SK-N-SH treated with all-trans-retinoic acid at 6 μM for 48 hours (cell line): ENCODE data around the gene TOM1.

Experiments used
- ATAC-seq: fragments of 200-7000 bp; cut with Tn5 transposase; 3 replicates; pipeline ENCODE4 v1.9.1; 2020; ENCODE audit warnings: mild to moderate bottlenecking, moderate library complexity
- ARNTL ChIP-seq: fragments of 450-650 bp; formaldehyde crosslinking; IDR thresholded peaks from 2 replicates; pipeline ENCODE4 v1.5.0; 2020; ENCODE audit warnings: low read depth, mild to moderate bottlenecking, moderate library complexity, borderline replicate concordance
- CREB5 ChIP-seq: fragments of 250-450 bp; sonication (Bioruptor Pico); IDR thresholded peaks from 2 replicates; pipeline ENCODE4 v1.5.1; 2020; ENCODE audit warnings: low read depth, mild to moderate bottlenecking, moderate library complexity
- CSDC2 ChIP-seq: fragments of 250-450 bp; sonication (Bioruptor Pico); IDR thresholded peaks from 2 replicates; pipeline ENCODE4 v1.5.0; 2020; ENCODE audit warnings: mild to moderate bottlenecking, moderate library complexity
- CSRNP3 ChIP-seq: fragments of 250-450 bp; sonication (Bioruptor Pico); IDR thresholded peaks from 2 replicates; pipeline ENCODE4 v1.5.1; 2021; ENCODE audit warnings: mild to moderate bottlenecking, moderate library complexity
- ESRRG ChIP-seq: fragments of 250-450 bp; sonication (Bioruptor Pico); IDR thresholded peaks from 2 replicates; pipeline ENCODE4 v1.6.1; 2021; ENCODE audit warnings: mild to moderate bottlenecking
- GLIS3 ChIP-seq: fragments of 250-450 bp; sonication (Bioruptor Pico); IDR thresholded peaks from 2 replicates; pipeline ENCODE4 v1.5.0; 2020; ENCODE audit warnings: mild to moderate bottlenecking, moderate library complexity
- ISL1 ChIP-seq: fragments of 250-450 bp; sonication (Bioruptor Pico); IDR thresholded peaks from 2 replicates; pipeline ENCODE4 v2.1.2; 2022; ENCODE audit warnings: mild to moderate bottlenecking, moderate library complexity
- OSR1 ChIP-seq: fragments of 250-450 bp; sonication (Bioruptor Pico); IDR thresholded peaks from 2 replicates; pipeline ENCODE4 v1.8.0; 2022; ENCODE audit warnings: moderate library complexity, mild to moderate bottlenecking, inconsistent platforms
- PATZ1 ChIP-seq: fragments of 250-450 bp; sonication (Bioruptor Pico); IDR thresholded peaks from 2 replicates; pipeline ENCODE4 v1.8.0; 2020; ENCODE audit warnings: mild to moderate bottlenecking, moderate library complexity, borderline replicate concordance
- PPARA ChIP-seq: fragments of 250-450 bp; sonication (Bioruptor Pico); IDR thresholded peaks from 2 replicates; pipeline ENCODE4 v1.5.0; 2020; ENCODE audit warnings: mild to moderate bottlenecking, borderline replicate concordance
- RARB ChIP-seq: fragments of 250-450 bp; sonication (Bioruptor Pico); IDR thresholded peaks from 2 replicates; pipeline ENCODE4 v1.8.0; 2021; ENCODE audit warnings: mild to moderate bottlenecking, moderate library complexity
- SNAI2 ChIP-seq: fragments of 250-450 bp; sonication (Bioruptor Pico); IDR thresholded peaks from 2 replicates; pipeline ENCODE4 v1.5.0; 2020; ENCODE audit warnings: mild to moderate bottlenecking, moderate library complexity
- TCF4 ChIP-seq: fragments of 250-450 bp; sonication (Bioruptor Pico); IDR thresholded peaks from 2 replicates; pipeline ENCODE4 v1.8.0; 2021; ENCODE audit warnings: mild to moderate bottlenecking, moderate library complexity, borderline replicate concordance
- TOX ChIP-seq: fragments of 250-450 bp; sonication (Bioruptor Pico); IDR thresholded peaks from 2 replicates; pipeline ENCODE4 v1.8.0; 2021; ENCODE audit warnings: mild to moderate bottlenecking, moderate library complexity, borderline replicate concordance
- TSHZ2 ChIP-seq: fragments of 250-450 bp; sonication (Bioruptor Pico); IDR thresholded peaks from 2 replicates; pipeline ENCODE4 v1.5.0; 2020; ENCODE audit warnings: mild to moderate bottlenecking, moderate library complexity
- ZFP3 ChIP-seq: fragments of 250-450 bp; sonication (Bioruptor Pico); IDR thresholded peaks from 2 replicates; pipeline ENCODE4 v1.5.0; 2020; ENCODE audit warnings: mild to moderate bottlenecking, moderate library complexity
- ZFP30 ChIP-seq: fragments of 450-650 bp; formaldehyde crosslinking; IDR thresholded peaks from 2 replicates; pipeline ENCODE4 v1.5.0; 2022; ENCODE audit warnings: mild to moderate bottlenecking, moderate library complexity
- ZNF565 ChIP-seq: fragments of 450-650 bp; formaldehyde crosslinking; conservative IDR thresholded peaks from 2 replicates; pipeline ENCODE4 v1.5.0; 2020; ENCODE audit warnings: low read depth, mild to moderate bottlenecking, moderate library complexity
- ZNF70 ChIP-seq: fragments of 450-650 bp; formaldehyde crosslinking; IDR thresholded peaks from 2 replicates; pipeline ENCODE4 v1.5.0; 2020; ENCODE audit warnings: mild to moderate bottlenecking, moderate library complexity
- ZNF8 ChIP-seq: fragments of 450-650 bp; formaldehyde crosslinking; IDR thresholded peaks from 2 replicates; pipeline ENCODE4 v1.5.0; 2020; ENCODE audit warnings: mild to moderate bottlenecking, moderate library complexity

The TOM1 gene

DNA sequence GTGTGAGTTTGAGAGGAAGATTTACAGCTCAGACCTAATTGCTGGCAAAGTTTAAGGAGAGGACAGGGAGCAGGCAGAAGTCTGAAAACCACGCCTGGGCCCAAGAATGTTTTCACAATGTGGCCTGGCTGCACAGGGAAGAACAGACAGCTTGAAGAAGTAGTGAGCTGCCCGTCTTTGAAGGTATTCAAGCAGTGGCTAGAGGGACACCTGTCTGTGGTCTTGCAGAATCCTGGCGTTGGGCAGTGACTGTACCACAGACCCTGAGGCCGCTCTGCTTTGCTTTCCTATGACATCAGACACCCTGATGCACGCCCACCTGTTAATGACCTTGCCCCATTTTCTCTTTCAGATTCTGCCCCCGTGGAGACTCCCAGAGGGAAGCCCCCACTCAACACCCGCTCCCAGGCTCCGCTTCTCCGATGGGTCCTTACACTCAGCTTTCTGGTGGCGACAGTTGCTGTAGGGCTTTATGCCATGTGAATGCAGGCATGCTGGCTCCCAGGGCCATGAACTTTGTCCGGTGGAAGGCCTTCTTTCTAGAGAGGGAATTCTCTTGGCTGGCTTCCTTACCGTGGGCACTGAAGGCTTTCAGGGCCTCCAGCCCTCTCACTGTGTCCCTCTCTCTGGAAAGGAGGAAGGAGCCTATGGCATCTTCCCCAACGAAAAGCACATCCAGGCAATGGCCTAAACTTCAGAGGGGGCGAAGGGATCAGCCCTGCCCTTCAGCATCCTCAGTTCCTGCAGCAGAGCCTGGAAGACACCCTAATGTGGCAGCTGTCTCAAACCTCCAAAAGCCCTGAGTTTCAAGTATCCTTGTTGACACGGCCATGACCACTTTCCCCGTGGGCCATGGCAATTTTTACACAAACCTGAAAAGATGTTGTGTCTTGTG, 93.7 kb downstream of the TOM1 start:
- ATAC-seq, result no peak
- no peak for TF ChIP-seq ZFP30
- TF ChIP-seq TCF4, result no peak
- TF ChIP-seq ZNF70 (CRISPR knock-in tag), result no peak
- TF ChIP-seq SNAI2 (CRISPR knock-in tag), result no peak
- TF ChIP-seq TSHZ2 (CRISPR knock-in tag), result no peak
- no peak for TF ChIP-seq CSRNP3
- TF ChIP-seq CREB5 (CRISPR knock-in tag), result no peak
- TF ChIP-seq CSDC2 (CRISPR knock-in tag), result no peak
- TF ChIP-seq ARNTL (CRISPR knock-in tag), result no peak
- no peak for TF ChIP-seq TOX
- TF ChIP-seq PATZ1 (CRISPR knock-in tag), result no peak
- TF ChIP-seq ISL1 (CRISPR knock-in tag), result no peak
- no peak for TF ChIP-seq ZNF565 (CRISPR knock-in tag)
- no peak for TF ChIP-seq ESRRG (CRISPR knock-in tag)
- TF ChIP-seq GLIS3 (CRISPR knock-in tag), result no peak
- no peak for TF ChIP-seq ZNF8 (CRISPR knock-in tag)
- TF ChIP-seq PPARA, result no peak

DNA sequence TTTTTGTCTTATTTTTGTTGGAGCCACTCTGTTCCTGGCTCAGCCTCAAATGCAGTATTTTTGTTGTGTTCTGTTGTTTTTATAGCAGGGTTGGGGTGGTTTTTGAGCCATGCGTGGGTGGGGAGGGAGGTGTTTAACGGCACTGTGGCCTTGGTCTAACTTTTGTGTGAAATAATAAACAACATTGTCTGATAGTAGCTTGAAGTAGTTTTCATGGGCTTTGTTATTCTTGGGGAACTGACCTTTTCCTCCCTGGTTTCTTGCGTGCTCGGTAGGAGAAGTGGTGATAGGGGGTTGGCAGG, 94.3 kb downstream of the TOM1 start:
- no peak for ATAC-seq
- TF ChIP-seq CSDC2 (CRISPR knock-in tag) (no peak), OSR1 (CRISPR knock-in tag) (no peak), SNAI2 (CRISPR knock-in tag) (no peak), TSHZ2 (CRISPR knock-in tag) (no peak), RARB (CRISPR knock-in tag) (no peak), GLIS3 (CRISPR knock-in tag) (no peak), ISL1 (CRISPR knock-in tag) (no peak), ESRRG (CRISPR knock-in tag) (no peak), ZFP3 (CRISPR knock-in tag) (no peak)
